Urinary bladder (tissue), 4 donors: ENCODE results near the gene MOSMO. TPM values are rescaled to one million over a fixed set of nuclear protein-coding genes. Genes with fewer than 3 reads are reported as not detected.
"Not testable (repeated sequence)": the region's sequence is repeated elsewhere in the genome, so short reads cannot be mapped to it uniquely, and the experiment has no call there.

Source experiments
- DNase-seq: peaks from one replicate; pipeline ENCODE4 v3.0.0-alpha.2; 2015; ENCODE audit errors: extremely low spot score
- H3K27ac ChIP-seq: one replicate; pipeline ENCODE4 v1.5.1; 2013; ENCODE audit warnings: low read depth, mild to moderate bottlenecking, moderate library complexity
- H3K36me3 ChIP-seq: one replicate; pipeline ENCODE4 v1.6.1; 2013; ENCODE audit warnings: mild to moderate bottlenecking, moderate library complexity; ENCODE audit not compliant: insufficient read depth
- H3K4me1 ChIP-seq: one replicate; pipeline ENCODE4 v1.6.1; 2013; ENCODE audit warnings: mild to moderate bottlenecking, moderate library complexity; ENCODE audit not compliant: insufficient read depth
- H3K4me3 ChIP-seq: one replicate; pipeline ENCODE4 v1.5.1; 2013; ENCODE audit warnings: low read depth, low read length
- WGBS: extraction: QIAGEN DNeasy Blood & Tissue Kit; methylation state at CpG from one replicate; pipeline ENCODE4 v1.1.7; 2013; 5-methylcytosine and 5-hydroxymethylcytosine counted together
- polyA plus RNA-seq: library from polyadenylated mRNA; stranded (reverse); fragments of 200-250 nt; gene quantifications from one replicate; pipeline ENCODE4 v1.2.3, GENCODE V29; 2013
- total RNA-seq: library from RNA; depleted of rRNA; stranded (reverse); fragments of >200 nt; gene quantifications from one replicate; pipeline ENCODE4 v1.2.3, GENCODE V29; 2014
- donor health status: healthy with polysubstance abuse.
- donor health status: healthy.

The MOSMO gene
- total and polyA plus RNA-seq, 2 donors: 15.2 to 33.2 TPM

- Histone ChIP-seq H3K27ac (no peak overlapping the region), H3K36me3 (no peaks in the 10 kb centered on the region), H3K4me3 (no peak overlapping the region), H3K4me1 (no peaks in the 10 kb centered on the region)
- DNase-seq: no peak
- 97% methylated on average over 6 of the region's 6 CpGs for WGBS
Measured at GRCh38 chr16:22124583-22125284, 116.8 kb downstream of the MOSMO start.

DNA sequence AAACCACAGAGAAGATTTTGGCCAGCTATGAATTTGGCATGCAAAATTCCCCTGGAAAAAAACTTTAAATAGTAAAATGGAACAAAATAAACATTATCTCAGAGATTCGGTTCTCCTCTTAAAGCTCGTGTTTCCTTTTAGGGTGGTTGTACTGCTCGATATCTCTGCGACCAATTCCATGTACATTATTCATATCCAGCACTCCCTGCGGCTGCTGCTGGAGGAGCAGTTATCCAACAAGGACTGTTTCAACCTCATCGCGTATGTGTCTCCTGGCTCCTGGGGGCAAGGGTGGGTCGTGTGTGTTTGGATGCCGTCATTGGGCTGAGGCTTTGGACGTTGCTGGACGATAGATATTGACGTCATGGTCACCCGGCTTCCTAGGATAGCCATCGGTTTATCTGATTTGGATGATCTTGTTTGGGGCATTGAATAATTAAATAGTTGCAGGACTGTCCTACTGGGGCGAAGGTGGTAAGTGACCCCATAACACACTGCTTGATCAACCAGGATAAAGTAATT is 118.2 kb downstream of the MOSMO start:
- DNase-seq: no peak
- Histone ChIP-seq H3K4me1 (no peaks in the 10 kb centered on the region), H3K4me3 (no peak overlapping the region), H3K27ac (no peak overlapping the region), H3K36me3 (no peaks in the 10 kb centered on the region)
- WGBS: 52% methylated on average over 15 of the region's 15 CpGs

DNA sequence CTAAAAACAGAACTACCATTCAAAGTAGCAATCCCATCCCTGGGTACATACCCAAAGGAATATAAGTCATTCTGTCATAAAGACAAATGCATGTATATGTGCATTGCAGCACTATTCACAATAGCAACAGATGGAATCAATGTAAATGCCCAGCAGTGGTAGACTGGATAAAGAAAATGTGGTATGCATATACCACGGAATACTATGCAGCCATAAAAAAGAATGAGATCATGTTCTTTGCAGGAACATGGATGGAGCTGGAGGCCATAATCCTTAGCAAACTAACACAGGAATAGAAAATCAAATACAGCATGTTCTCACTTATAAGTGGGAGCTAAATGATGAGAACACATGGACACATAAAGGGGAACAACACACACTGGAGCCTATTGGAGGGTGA is 120.6 kb downstream of the MOSMO start:
- H3K4me1 ChIP-seq, H3K27ac ChIP-seq, H3K4me3 ChIP-seq, DNase-seq, H3K36me3 ChIP-seq: not testable (repeated sequence)
- 90% methylated on average over 1 of the region's 1 CpG for WGBS

DNA sequence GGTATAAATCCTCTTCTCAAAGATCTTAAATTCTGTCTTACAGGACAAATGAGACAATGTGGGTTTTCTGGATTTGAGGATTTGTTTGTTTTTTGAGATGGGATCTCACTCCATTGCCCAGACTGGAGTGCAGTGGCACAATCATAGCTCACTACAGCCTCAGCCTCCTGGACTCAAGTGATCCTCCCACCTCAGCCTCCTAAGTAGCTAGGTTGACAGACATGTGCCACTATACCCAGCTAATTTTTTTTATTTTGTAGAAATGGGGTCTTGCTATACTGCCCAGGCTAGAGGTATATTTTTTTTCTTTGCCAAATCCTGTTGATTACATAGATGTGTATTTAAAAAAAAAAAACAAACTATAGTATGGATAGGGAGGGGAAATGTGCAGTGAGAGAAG is 122.6 kb downstream of the MOSMO start:
- H3K4me3 ChIP-seq: no peak overlapping the region
- H3K27ac ChIP-seq: no peak overlapping the region
- H3K4me1 ChIP-seq: no peaks in the 10 kb centered on the region
- DNase-seq: no peak
- H3K36me3 ChIP-seq: no peaks in the 10 kb centered on the region

DNA sequence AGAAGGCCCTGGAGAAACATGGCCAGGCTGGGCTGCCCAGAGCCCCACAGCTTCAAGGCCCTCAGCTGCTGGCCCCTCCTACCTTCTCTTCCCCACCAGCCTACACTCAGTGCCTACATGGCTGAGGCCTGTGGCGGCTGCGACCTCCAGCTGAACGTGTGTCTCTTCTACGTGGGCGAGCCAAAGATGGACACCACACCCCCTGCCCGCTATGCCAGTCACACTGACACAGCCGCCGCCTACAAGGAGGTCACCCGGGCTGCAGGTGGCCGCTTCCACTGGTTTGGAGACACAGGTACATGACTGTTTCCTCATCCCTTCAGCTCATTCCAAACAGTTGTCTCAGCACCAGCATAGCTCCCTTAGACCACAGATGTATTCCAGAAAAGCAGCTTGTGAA is 124.9 kb downstream of the MOSMO start:
- no peak overlapping the region for H3K27ac ChIP-seq
- 88% methylated on average over 10 of the region's 10 CpGs for WGBS
- no peak for DNase-seq
- H3K4me3 ChIP-seq: no peak overlapping the region
- no peaks in the 10 kb centered on the region for H3K4me1 ChIP-seq
- no peaks in the 10 kb centered on the region for H3K36me3 ChIP-seq

Other genes with a start within 250 kb of the MOSMO start
- gene NPIPB4, start 150.4 kb upstream of the MOSMO start, total RNA-seq: 138 TPM
- 13.8 TPM for gene NPIPB4, start 150.4 kb upstream of the MOSMO start, polyA plus RNA-seq
- gene UQCRC2, start 54.8 kb upstream of the MOSMO start, total RNA-seq: 224 TPM
- gene UQCRC2, start 54.8 kb upstream of the MOSMO start, polyA plus RNA-seq: 205 TPM
- gene PDZD9, start 7.0 kb upstream of the MOSMO start, total RNA-seq: not detected
- gene PDZD9, start 7.0 kb upstream of the MOSMO start, polyA plus RNA-seq: 0.08 TPM
- 0.11 TPM for gene VWA3A, start 84.4 kb downstream of the MOSMO start, total RNA-seq
- gene VWA3A, start 84.4 kb downstream of the MOSMO start, polyA plus RNA-seq: 0.05 TPM
- not detected for gene SDR42E2, start 154.4 kb downstream of the MOSMO start, total RNA-seq
- not detected for gene SDR42E2, start 154.4 kb downstream of the MOSMO start, polyA plus RNA-seq
- gene EEF2K, start 198.2 kb downstream of the MOSMO start, total RNA-seq: 37.2 TPM
- 26.6 TPM for gene EEF2K, start 198.2 kb downstream of the MOSMO start, polyA plus RNA-seq